Loucy (cell line): ENCODE data around the gene TSHZ2.

Experiments used
- H2AFZ ChIP-seq: fragments of 200-600 bp; sonication (generic); 2 replicates; pipeline ENCODE4 v1.6.0; 2016; ENCODE audit warnings: antibody characterized with exemption, mild to moderate bottlenecking, low read length, moderate library complexity
- H3F3A ChIP-seq: fragments of 200-600 bp; 2 replicates; pipeline ENCODE4 v1.6.0; 2016; ENCODE audit warnings: antibody characterized with exemption, low read depth, mild to moderate bottlenecking
- H3K27me3 ChIP-seq: fragments of 200-600 bp; sonication (generic); 2 replicates; pipeline ENCODE4 v1.6.1; 2014; ENCODE audit warnings: low read length, mild to moderate bottlenecking; ENCODE audit not compliant: insufficient read depth, poor library complexity, severe bottlenecking
- H3K36me3 ChIP-seq: fragments of 200-600 bp; sonication (generic); 2 replicates; pipeline ENCODE4 v1.6.1; 2016; ENCODE audit warnings: low read length; ENCODE audit not compliant: insufficient read depth
- H3K4me1 ChIP-seq: fragments of 200-600 bp; sonication (generic); 2 replicates; pipeline ENCODE4 v1.5.1; 2014; ENCODE audit warnings: low read length, mild to moderate bottlenecking; ENCODE audit not compliant: insufficient read depth, poor library complexity, severe bottlenecking
- H3K4me2 ChIP-seq: fragments of 200-600 bp; sonication (generic); 2 replicates; pipeline ENCODE4 v1.6.0; 2014; ENCODE audit warnings: antibody characterized with exemption, low read length, low read depth, mild to moderate bottlenecking; ENCODE audit not compliant: poor library complexity, severe bottlenecking
- H3K4me3 ChIP-seq: fragments of 200-600 bp; sonication (generic); 2 replicates; pipeline ENCODE4 v1.5.1; 2014; ENCODE audit warnings: low read length, mild to moderate bottlenecking, mixed read lengths; ENCODE audit not compliant: poor library complexity, severe bottlenecking
- H3K79me2 ChIP-seq: fragments of 200-600 bp; sonication (generic); 2 replicates; pipeline ENCODE4 v1.6.1; 2014; ENCODE audit warnings: low read length; ENCODE audit not compliant: insufficient read depth
- H3K9ac ChIP-seq: fragments of 200-600 bp; sonication (generic); 2 replicates; pipeline ENCODE4 v1.6.0; 2014; ENCODE audit warnings: mild to moderate bottlenecking, low read depth, low read length, moderate library complexity; ENCODE audit not compliant: poor library complexity, severe bottlenecking
- H3K9me2 ChIP-seq: fragments of 200-600 bp; sonication (generic); replicated peaks from 2 replicates; pipeline ENCODE4 v1.6.1; 2016; ENCODE audit warnings: low read depth, low read length, mixed read lengths
- H3K9me3 ChIP-seq: fragments of 200-600 bp; sonication (generic); 2 replicates; pipeline ENCODE4 v1.6.1; 2014; ENCODE audit warnings: mild to moderate bottlenecking, antibody characterized with exemption, low read length, low read depth; ENCODE audit not compliant: insufficient read depth
- H4K20me1 ChIP-seq: fragments of 200-600 bp; sonication (generic); 2 replicates; pipeline ENCODE4 v1.6.0; 2014; ENCODE audit warnings: antibody characterized with exemption, low read length, mild to moderate bottlenecking; ENCODE audit not compliant: insufficient read depth, poor library complexity, severe bottlenecking
- CTCF ChIP-seq: fragments of 200-600 bp; sonication (generic); conservative IDR thresholded peaks from 2 replicates; pipeline ENCODE4 v1.5.1; 2014; ENCODE audit warnings: mild to moderate bottlenecking, antibody characterized with exemption, low read length
- EZH2phosphoT487 ChIP-seq: fragments of 200-600 bp; IDR thresholded peaks from 2 replicates; pipeline ENCODE4 v1.6.1; 2018; ENCODE audit warnings: antibody characterized with exemption, mild to moderate bottlenecking, moderate library complexity, borderline replicate concordance

The TSHZ2 gene

GRCh38 chr20:53337390-53338101, 365.4 kb downstream of the TSHZ2 start:
- H3K9me2 ChIP-seq = no peaks in the 10 kb centered on the region
- H3K4me1 ChIP-seq = no peaks in the 10 kb centered on the region
- no peaks in the 10 kb centered on the region for H4K20me1 ChIP-seq
- H2AFZ ChIP-seq = no peak overlapping the region
- no peak overlapping the region for H3K4me2 ChIP-seq
- no peaks in the 10 kb centered on the region for H3K27me3 ChIP-seq
- H3K9ac ChIP-seq = no peak overlapping the region
- no peaks in the 10 kb centered on the region for H3F3A ChIP-seq
- no peak overlapping the region for H3K4me3 ChIP-seq
- H3K79me2 ChIP-seq = no peaks in the 10 kb centered on the region
- TF ChIP-seq CTCF = no peak
- TF ChIP-seq EZH2phosphoT487 = no peak
- H3K9me3 ChIP-seq = no peaks in the 10 kb centered on the region
- H3K36me3 ChIP-seq = no peaks in the 10 kb centered on the region

GRCh38 chr20:53338716-53339115, 366.6 kb downstream of the TSHZ2 start:
- no peaks in the 10 kb centered on the region for H3K79me2 ChIP-seq
- H3K4me2 ChIP-seq = no peak overlapping the region
- no peak overlapping the region for H3K4me3 ChIP-seq
- no peaks in the 10 kb centered on the region for H3K4me1 ChIP-seq
- no peaks in the 10 kb centered on the region for H3K36me3 ChIP-seq
- no peaks in the 10 kb centered on the region for H3K27me3 ChIP-seq
- no peaks in the 10 kb centered on the region for H4K20me1 ChIP-seq
- TF ChIP-seq EZH2phosphoT487 (no peak), CTCF (no peak)
- H2AFZ ChIP-seq = no peak overlapping the region
- H3K9ac ChIP-seq = no peak overlapping the region
- H3K9me2 ChIP-seq = no peaks in the 10 kb centered on the region
- H3K9me3 ChIP-seq = no peaks in the 10 kb centered on the region
- H3F3A ChIP-seq = no peaks in the 10 kb centered on the region

DNA sequence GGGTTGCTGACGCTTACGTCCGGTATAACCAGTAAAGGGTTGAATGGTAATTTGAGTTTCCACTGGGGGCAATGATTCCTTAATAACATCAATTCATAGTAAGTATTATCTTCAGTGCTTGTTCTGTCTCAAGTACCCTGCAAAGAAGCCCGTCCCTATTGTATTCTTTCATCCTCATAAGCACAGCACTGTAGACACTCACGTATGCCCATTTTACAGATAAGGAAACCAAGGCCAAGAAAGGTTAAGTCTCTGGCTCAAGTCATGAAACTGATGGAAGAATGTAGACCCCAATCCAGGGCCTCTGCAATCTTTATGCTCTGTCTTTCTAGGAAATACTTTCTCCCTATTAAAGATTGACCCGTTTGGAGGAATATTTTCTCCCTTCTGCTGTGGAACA, 370.3 kb downstream of the TSHZ2 start:
- Histone ChIP-seq H3K79me2 (no peaks in the 10 kb centered on the region), H3K27me3 (no peaks in the 10 kb centered on the region), H3F3A (no peaks in the 10 kb centered on the region), H3K4me1 (no peaks in the 10 kb centered on the region), H4K20me1 (no peaks in the 10 kb centered on the region), H3K4me2 (no peak overlapping the region), H3K9me2 (no peaks in the 10 kb centered on the region), H3K9me3 (no peaks in the 10 kb centered on the region), H3K36me3 (no peaks in the 10 kb centered on the region), H3K9ac (no peak overlapping the region), H2AFZ (no peak overlapping the region), H3K4me3 (no peak overlapping the region)
- no peak for TF ChIP-seq CTCF
- TF ChIP-seq EZH2phosphoT487 = no peak
